NCI-H2081 treated with DMSO at 0.1 percent for 48 hours (cell line): Measurements from ENCODE around the gene DUOX2.
"Not testable (repeated sequence)": the region's sequence is repeated elsewhere in the genome, so short reads cannot be mapped to it uniquely, and the experiment has no call there.

Experiments
- DNase-seq: peaks from one replicate; lab custom pipeline; 2025; lab: John Stamatoyannopoulos, UW

Gene DUOX2

GRCh38 chr15:45073602-45074001 is 40.4 kb downstream of the DUOX2 start:
- not testable (repeated sequence) for DNase-seq

GRCh38 chr15:45069942-45070360 is 44.0 kb downstream of the DUOX2 start:
- not testable (repeated sequence) for DNase-seq

- DNase-seq = no peak
Observed at GRCh38 chr15:45064386-45064785, 49.6 kb downstream of the DUOX2 start.

GRCh38 chr15:45062301-45062700 is 51.7 kb downstream of the DUOX2 start:
- DNase-seq = not testable (repeated sequence)

- DNase-seq = not testable (repeated sequence)
Observed at GRCh38 chr15:45058690-45059675, 55.0 kb downstream of the DUOX2 start.

GRCh38 chr15:45052676-45053075 is 61.3 kb downstream of the DUOX2 start:
- not testable (repeated sequence) for DNase-seq

- no peak for DNase-seq
Observed at GRCh38 chr15:45050587-45050986, 63.4 kb downstream of the DUOX2 start.

- no peak for DNase-seq
Observed at GRCh38 chr15:45048794-45049631, 65.0 kb downstream of the DUOX2 start.

GRCh38 chr15:45048449-45048793 is 65.6 kb downstream of the DUOX2 start:
- not testable (repeated sequence) for DNase-seq

GRCh38 chr15:45044270-45044669 is 69.7 kb downstream of the DUOX2 start:
- not testable (repeated sequence) for DNase-seq

- not testable (repeated sequence) for DNase-seq
Observed at GRCh38 chr15:45042859-45043258, 71.1 kb downstream of the DUOX2 start.
